Cardiac fibroblast (primary cell): ENCODE results near the gene SBK1.
A peak's percentile ranks its signal among the peaks of the same experiment; 100 is the strongest.

Experiments
- DNase-seq, 2 donors: peaks; one replicate each; pipeline versions ENCODE4 v3.0.0 to v3.0.0-alpha.2; 2010; ENCODE audit warnings: low read depth in 2 of 2
- H3K4me3 ChIP-seq, 2 donors: replicated peaks in 1 of 2; 1 replicate in 1 of 2; 2 replicates in 1 of 2; pipeline ENCODE4 v1.5.1; 2011; ENCODE audit warnings: low read depth in 2 of 2, low read length in 2 of 2, mild to moderate bottlenecking in 2 of 2, moderate library complexity in 1 of 2
- TF ChIP-seq, protein P1 (sequence below): IDR thresholded peaks from one replicate; pipeline ENCODE4 v1.5.1; 2011; ENCODE audit warnings: low read depth, mild to moderate bottlenecking, low read length, inconsistent platforms

SBK1 gene

GRCh38 chr16:28311413-28311812, 19.1 kb downstream of the SBK1 start:
- TF ChIP-seq, protein P1, sequence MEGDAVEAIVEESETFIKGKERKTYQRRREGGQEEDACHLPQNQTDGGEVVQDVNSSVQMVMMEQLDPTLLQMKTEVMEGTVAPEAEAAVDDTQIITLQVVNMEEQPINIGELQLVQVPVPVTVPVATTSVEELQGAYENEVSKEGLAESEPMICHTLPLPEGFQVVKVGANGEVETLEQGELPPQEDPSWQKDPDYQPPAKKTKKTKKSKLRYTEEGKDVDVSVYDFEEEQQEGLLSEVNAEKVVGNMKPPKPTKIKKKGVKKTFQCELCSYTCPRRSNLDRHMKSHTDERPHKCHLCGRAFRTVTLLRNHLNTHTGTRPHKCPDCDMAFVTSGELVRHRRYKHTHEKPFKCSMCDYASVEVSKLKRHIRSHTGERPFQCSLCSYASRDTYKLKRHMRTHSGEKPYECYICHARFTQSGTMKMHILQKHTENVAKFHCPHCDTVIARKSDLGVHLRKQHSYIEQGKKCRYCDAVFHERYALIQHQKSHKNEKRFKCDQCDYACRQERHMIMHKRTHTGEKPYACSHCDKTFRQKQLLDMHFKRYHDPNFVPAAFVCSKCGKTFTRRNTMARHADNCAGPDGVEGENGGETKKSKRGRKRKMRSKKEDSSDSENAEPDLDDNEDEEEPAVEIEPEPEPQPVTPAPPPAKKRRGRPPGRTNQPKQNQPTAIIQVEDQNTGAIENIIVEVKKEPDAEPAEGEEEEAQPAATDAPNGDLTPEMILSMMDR = no peak
- no peak overlapping the region for H3K4me3 ChIP-seq
- DNase-seq = no peak

- TF ChIP-seq, protein P1 = no peak
- no peak for DNase-seq
- no peak overlapping the region for H3K4me3 ChIP-seq
Measured at GRCh38 chr16:28311913-28312312, 19.6 kb downstream of the SBK1 start.

GRCh38 chr16:28312327-28312726, 20.0 kb downstream of the SBK1 start:
- DNase-seq = no peak
- H3K4me3 ChIP-seq = no peak overlapping the region
- TF ChIP-seq, protein P1 = no peak

GRCh38 chr16:28313587-28313986, 21.3 kb downstream of the SBK1 start:
- H3K4me3 ChIP-seq = no peak overlapping the region
- TF ChIP-seq, protein P1 = no peak
- DNase-seq = no peak

DNA sequence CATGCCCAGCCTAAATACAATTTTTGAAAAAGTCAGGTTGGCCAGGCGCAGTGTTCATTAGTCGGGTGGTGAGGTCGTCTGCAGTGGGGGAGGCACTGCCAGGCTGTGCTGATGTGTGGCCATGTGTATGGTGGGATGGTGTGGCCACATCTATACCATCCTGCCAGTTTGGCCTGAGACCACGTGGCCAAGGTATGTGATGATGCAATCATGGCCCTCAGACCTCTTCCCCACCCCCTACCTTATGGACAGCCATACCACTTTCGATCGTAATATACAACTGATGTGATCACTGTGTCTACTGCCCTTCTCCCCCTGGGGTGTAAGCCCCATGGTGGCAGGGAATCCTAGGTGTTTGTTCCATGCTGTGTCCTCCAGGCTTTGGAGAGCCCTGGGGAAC, 23.7 kb downstream of the SBK1 start:
- no peak for DNase-seq
- TF ChIP-seq, protein P1 = no peak
- no peak overlapping the region for H3K4me3 ChIP-seq

DNA sequence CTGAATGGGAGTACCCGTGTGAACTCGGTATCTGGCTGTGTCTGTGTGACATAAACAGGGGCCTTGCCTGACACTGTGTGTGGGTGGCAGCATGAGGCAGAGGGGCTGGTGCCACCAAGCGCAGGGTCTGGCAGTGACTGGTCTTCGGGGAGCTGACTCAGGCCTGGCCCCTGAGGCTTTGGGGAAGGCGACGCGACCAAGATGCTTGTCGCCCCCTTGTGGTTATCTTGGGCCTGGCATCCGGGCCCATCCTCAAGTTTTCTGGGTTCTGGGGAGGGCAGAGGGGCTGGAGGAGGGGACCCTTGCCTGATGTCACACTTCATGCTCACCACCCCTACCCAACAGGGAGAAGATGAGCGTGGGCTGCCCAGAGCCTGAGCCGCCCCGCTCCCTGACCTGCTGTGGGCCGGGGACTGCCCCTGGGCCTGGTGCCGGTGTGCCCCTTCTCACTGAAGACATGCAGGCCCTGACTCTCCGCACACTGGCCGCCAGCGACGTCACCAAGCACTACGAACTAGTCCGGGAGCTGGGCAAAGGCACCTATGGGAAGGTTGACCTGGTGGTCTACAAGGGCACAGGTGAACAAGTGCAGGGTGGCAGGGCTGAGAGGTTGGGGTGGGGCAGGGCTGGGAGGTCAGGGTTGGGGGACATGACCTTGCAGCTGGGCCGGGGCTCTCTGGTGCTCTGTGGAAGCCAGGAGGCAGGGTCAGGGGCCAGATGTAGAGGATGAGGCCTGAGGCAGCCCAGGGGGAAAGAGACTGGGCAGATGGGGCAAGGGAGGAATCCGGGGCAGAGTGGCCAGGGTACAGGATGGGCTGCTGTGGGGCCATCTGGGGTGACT, 24.9 kb downstream of the SBK1 start:
- TF ChIP-seq, protein P1 = peak; percentile 86
- DNase-seq = peak; percentile 45 to 49
- H3K4me3 ChIP-seq = no peak overlapping the region
